Measurements from ENCODE around the gene EIF6.
A peak's percentile ranks its signal among the peaks of the same experiment; 100 is the strongest.

EIF6 gene

DNA sequence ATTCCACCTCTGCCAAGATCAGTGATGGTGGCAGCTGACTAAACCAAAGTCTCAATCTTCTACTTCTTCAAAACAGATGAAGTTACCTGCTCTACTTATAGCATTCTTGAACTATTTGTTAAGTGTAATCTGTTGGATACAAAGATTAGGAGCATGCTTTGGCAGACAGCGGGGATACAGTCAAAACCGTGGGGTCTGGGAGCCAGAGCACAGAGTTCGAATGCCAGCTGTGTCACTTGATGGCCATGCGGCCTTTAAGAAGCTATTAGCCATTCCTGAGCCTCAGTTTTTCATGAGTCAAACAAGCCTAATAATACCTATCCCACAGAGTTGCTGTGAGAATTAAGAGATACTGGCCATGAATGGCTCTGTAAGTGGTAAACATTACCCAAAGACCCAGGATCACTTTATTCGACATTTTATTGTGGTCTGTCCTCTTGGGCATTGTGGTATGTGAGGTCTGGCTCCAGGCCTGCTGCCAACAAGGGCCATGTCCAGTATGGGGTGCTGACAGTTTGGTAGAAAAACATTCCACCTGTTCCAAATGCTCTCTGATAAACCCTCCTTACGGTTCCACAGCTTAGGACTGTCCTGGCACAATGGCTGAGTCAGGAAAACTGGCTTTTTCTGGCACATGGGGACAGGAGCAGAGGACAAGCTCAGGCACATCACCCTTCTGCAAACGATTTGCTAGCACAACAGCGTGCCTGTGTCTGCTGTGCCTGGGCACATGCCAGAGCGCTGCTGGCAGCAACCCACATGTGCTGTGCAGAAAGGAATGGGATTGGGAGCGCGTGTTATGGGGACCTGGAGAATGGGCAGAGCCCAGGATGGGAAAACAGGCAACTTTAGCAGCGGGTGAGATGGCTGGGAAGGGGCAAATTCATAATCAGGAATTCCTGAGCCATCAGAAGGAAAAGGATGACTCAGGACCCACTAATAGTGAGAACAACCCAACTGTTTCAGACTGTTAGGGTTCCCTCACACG lies 23.4 kb upstream of the EIF6 start:
- H3K36me3 ChIP-seq (replicated peaks), result peaks cover 3% of the 10 kb centered on the region
- H3K27me3 ChIP-seq (replicated peaks), result no peaks in the 10 kb centered on the region
- H3K27ac ChIP-seq, result peak overlapping the region; percentile 97
- in situ Hi-C loops (cut with HindIII; ENCODE audit: low pct_ligation_motif_present, low sequenced_read_pairs), result no loop called here
- H3K4me3 ChIP-seq (ENCODE audit: low read depth, low read length), result no peak overlapping the region
- no peak for DNase-seq
- TF ChIP-seq, protein P1, sequence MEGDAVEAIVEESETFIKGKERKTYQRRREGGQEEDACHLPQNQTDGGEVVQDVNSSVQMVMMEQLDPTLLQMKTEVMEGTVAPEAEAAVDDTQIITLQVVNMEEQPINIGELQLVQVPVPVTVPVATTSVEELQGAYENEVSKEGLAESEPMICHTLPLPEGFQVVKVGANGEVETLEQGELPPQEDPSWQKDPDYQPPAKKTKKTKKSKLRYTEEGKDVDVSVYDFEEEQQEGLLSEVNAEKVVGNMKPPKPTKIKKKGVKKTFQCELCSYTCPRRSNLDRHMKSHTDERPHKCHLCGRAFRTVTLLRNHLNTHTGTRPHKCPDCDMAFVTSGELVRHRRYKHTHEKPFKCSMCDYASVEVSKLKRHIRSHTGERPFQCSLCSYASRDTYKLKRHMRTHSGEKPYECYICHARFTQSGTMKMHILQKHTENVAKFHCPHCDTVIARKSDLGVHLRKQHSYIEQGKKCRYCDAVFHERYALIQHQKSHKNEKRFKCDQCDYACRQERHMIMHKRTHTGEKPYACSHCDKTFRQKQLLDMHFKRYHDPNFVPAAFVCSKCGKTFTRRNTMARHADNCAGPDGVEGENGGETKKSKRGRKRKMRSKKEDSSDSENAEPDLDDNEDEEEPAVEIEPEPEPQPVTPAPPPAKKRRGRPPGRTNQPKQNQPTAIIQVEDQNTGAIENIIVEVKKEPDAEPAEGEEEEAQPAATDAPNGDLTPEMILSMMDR (IDR thresholded peaks at IDR 0.05; ENCODE audit: low read depth, low read length, missing control alignments), result no peak

DNA sequence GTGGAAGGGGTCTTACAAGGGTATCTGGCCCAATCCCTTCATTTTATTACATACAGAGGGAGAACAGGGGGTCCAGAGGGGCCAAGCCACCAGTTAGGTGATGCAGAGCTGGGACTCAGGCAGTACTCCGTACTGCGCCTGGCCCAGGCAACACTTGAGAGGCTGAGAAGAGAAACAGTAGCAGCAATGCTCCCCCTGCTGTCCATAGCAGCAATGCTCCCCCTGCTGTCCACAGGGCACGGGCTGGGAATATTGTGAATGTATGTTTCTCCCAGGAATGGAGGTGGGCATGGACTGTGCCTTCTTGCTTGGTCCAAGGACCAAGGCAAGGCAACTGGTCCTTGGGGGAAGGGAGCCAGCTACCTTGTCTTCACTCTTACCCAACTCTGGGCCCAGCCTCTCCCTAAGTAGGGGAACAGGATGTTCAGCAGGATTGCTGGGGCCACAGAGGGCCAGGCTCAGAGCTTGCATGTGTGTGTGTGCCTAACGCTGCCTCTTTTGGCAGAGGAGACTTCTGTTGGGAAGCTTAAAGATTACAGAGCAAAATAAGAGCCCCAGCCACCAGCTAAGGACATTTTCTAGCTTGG lies 22.5 kb upstream of the EIF6 start:
- H3K27ac ChIP-seq, result peak overlapping the region; percentile 97

DNA sequence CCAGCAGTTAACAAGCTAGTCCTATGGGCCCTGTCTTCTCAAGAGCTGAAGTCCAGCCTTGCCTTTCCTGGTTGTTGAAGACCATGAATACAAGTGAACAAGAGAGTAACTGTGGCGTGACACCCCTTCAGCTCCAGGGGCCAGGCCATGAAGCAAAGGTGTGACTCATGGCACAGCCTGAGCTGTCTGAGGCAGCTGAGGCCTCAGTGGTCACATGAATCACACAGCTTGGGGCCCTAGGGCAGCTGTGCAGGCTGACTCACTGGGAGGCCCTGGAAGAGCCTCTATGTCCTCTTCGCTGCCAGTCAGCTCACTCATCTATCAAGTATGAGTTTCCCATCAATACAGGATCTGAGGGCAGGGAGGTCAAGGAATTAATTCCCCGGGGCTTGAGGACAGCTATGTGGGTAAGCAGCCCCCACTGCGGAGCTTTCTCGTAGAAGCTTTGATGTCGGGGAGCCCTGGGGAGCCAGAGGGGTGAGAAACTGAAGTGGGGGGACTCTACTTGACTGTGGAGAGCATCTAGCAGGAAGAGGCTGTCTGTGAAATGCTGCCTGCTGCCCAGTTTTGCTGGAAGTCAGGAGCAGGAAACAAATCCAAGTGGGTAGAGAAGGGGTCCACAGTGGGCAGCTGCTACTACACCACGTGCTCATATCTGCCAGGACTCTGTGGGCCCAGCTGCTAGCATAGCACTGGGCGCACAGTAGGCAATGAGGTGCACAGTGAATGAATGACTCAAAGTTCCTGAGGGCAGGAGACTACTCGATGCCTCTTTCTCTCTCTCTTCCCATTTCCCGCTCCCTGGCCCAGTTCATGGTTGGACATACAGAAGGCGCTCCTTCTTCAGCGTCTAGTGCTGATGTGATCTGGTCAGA lies 21.3 kb upstream of the EIF6 start:
- no peak overlapping the region for H3K4me3 ChIP-seq (ENCODE audit: low read depth, low read length)
- in situ Hi-C loops (cut with HindIII; ENCODE audit: low pct_ligation_motif_present, low sequenced_read_pairs), result no loop called here
- TF ChIP-seq, protein P1 (IDR thresholded peaks at IDR 0.05; ENCODE audit: low read depth, low read length, missing control alignments), result no peak
- H3K27me3 ChIP-seq (replicated peaks), result no peaks in the 10 kb centered on the region
- H3K36me3 ChIP-seq (replicated peaks), result peaks cover 3% of the 10 kb centered on the region
- peak overlapping the region; percentile 97 for H3K27ac ChIP-seq
- DNase-seq, result peak; percentile 99

More for the DNA sequence above, 22.5 kb upstream of the EIF6 start:
- in situ Hi-C loops (cut with HindIII; ENCODE audit: low pct_ligation_motif_present, low sequenced_read_pairs), result no loop called here
- Histone ChIP-seq H3K36me3 (replicated peaks) (peaks cover 3% of the 10 kb centered on the region), H3K4me3 (ENCODE audit: low read depth, low read length) (no peak overlapping the region), H3K27me3 (replicated peaks) (no peaks in the 10 kb centered on the region)
- DNase-seq, result peak; percentile 81
- TF ChIP-seq, protein P1 (IDR thresholded peaks at IDR 0.05; ENCODE audit: low read depth, low read length, missing control alignments), result peak; percentile 97

DNA sequence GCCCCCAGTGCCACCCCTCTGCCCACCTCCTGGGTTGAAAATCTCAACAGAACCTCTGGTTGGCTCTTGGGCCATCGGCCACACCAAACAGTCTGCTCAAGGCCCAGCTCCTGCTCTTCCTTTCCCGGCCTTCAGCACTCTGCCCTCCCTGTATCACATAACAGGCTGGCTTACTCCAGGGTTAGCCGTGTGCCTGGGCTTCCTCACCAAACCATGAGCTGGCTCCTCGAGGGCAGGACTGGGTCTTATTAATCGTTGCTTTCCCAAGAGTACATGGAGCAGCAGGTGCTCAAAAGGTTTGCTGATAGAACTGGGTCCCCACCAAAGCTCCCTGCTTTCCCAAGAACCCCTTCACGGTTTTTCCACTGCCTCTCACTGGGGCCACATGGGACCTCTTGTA lies 20.4 kb upstream of the EIF6 start:
- Histone ChIP-seq H3K27me3 (replicated peaks) (no peaks in the 10 kb centered on the region), H3K36me3 (replicated peaks) (peaks cover 3% of the 10 kb centered on the region), H3K27ac (peak overlapping the region; percentile 97), H3K4me3 (ENCODE audit: low read depth, low read length) (no peak overlapping the region)
- DNase-seq, result no peak
- in situ Hi-C loops (cut with HindIII; ENCODE audit: low pct_ligation_motif_present, low sequenced_read_pairs), result no loop called here
- TF ChIP-seq, protein P1 (IDR thresholded peaks at IDR 0.05; ENCODE audit: low read depth, low read length, missing control alignments), result no peak

DNA sequence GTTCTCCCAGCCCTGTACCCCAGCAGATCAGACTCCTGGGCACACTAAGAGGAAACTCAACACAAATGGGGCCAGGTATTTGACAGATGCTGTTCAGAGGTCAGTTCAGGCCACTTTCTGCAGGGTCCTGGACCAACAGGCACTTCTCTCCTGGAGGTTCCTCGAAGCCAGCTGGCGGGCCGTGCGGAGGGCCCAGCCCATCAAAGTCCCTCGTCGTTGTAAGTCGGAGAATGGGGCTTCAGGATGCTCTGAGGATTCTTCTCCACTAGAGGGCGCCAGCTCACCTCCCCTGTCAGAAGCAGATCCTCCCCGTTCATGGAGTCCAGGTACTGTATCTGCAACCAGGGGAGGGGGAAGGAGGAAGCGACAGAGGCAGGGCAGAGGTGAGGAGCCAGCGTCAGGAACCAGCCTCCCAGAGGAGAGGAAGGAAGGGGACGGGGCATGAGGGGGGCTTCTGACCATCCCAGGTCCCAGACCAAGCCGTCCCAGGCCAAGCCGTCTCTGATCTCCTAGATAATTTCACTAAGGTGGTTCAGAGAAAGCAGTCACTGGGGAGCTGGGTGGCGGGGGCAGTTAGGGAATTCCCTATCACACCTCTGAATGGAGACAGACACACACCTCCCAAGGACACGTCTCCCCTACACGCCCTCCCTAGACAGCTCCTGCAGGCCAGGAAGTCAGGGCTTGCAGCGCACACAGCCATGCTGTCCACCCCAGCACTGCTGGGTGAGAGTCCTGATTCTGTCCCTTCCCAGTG lies 19.3 kb upstream of the EIF6 start:
- in situ Hi-C loops (cut with HindIII; ENCODE audit: low pct_ligation_motif_present, low sequenced_read_pairs), result no loop called here
- H3K4me3 ChIP-seq (ENCODE audit: low read depth, low read length), result no peak overlapping the region

More for the DNA sequence above, 19.3 kb upstream of the EIF6 start:
- TF ChIP-seq, protein P1 (IDR thresholded peaks at IDR 0.05; ENCODE audit: low read depth, low read length, missing control alignments), result peak; percentile 95
- Histone ChIP-seq H3K27ac (peak overlapping the region; percentile 97), H3K27me3 (replicated peaks) (no peaks in the 10 kb centered on the region), H3K36me3 (replicated peaks) (peaks cover 3% of the 10 kb centered on the region)
- DNase-seq, result peak; percentile 90
